Memory B cell (primary cell): ENCODE measurements around the gene SMCHD1.
"Not testable (repeated sequence)": the region's sequence is repeated elsewhere in the genome, so short reads cannot be mapped to it uniquely, and the experiment has no call there.

ENCODE experiments used
- ATAC-seq: fragments of 150-1000 bp; cut with Tn5 transposase; 2 replicates; pipeline ENCODE4 v1.10.0; 2021; ENCODE audit warnings: low read depth, mild to moderate bottlenecking, moderate library complexity
- DNase-seq, 2 donors: peaks; one replicate each; pipeline ENCODE4 v3.0.0; 2022; ENCODE audit warnings: low spot score in 2 of 2
- H3K27ac Mint-ChIP-seq: one replicate; pipeline ENCODE4 v1.8.0; 2022; ENCODE audit warnings: mild to moderate bottlenecking, moderate library complexity, mixed read lengths
- H3K27me3 Mint-ChIP-seq: one replicate; pipeline ENCODE4 v1.8.0; 2022; ENCODE audit warnings: mixed read lengths
- H3K36me3 Mint-ChIP-seq: one replicate; pipeline ENCODE4 v1.8.0; 2022; ENCODE audit warnings: mild to moderate bottlenecking, mixed read lengths
- H3K4me1 Mint-ChIP-seq: one replicate; pipeline ENCODE4 v1.8.0; 2022; ENCODE audit warnings: mixed read lengths
- H3K4me3 Mint-ChIP-seq: one replicate; pipeline ENCODE4 v1.8.0; 2022; ENCODE audit warnings: mild to moderate bottlenecking, moderate library complexity, mixed read lengths
- H3K9me3 Mint-ChIP-seq: one replicate; pipeline ENCODE4 v1.8.0; 2022; ENCODE audit warnings: mixed read lengths

SMCHD1 gene

GRCh38 chr18:2644535-2644934 is 11.0 kb upstream of the SMCHD1 start:
- no peak for ATAC-seq
- H3K9me3 Mint-ChIP-seq = peaks cover 1% of the 10 kb centered on the region

DNA sequence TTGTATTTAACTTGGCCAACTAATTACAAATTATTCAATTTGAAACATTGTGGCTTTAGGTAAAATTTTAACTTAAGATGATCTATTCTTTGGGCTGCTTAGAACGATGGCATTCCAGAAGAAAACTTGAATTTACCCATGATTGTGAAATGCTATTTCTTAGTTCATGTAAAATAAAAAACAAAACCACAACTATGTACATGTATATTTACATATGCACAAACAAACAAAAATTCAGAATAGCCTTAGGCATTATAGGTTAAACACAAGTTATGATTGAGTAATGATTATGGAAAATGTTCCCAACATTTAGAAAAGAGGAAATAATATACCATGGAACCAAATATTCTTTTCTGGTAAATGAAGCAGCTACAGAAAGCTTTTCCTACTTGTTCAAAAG is 3.5 kb upstream of the SMCHD1 start:
- peaks cover 7% of the 10 kb centered on the region for H3K4me1 Mint-ChIP-seq
- no peak overlapping the region for H3K27ac Mint-ChIP-seq
- H3K27me3 Mint-ChIP-seq = no peaks in the 10 kb centered on the region
- H3K9me3 Mint-ChIP-seq = no peaks in the 10 kb centered on the region
- peaks cover 2% of the 10 kb centered on the region for H3K36me3 Mint-ChIP-seq
- ATAC-seq (no peak), DNase-seq (no peak)
- no peak overlapping the region for H3K4me3 Mint-ChIP-seq

More at GRCh38 chr18:2644535-2644934, 11.0 kb upstream of the SMCHD1 start:
- Mint-ChIP-seq H3K4me3 (no peak overlapping the region), H3K27ac (no peak overlapping the region), H3K27me3 (no peaks in the 10 kb centered on the region), H3K36me3 (no peaks in the 10 kb centered on the region), H3K4me1 (peaks cover 14% of the 10 kb centered on the region)
- no peak for DNase-seq

DNA sequence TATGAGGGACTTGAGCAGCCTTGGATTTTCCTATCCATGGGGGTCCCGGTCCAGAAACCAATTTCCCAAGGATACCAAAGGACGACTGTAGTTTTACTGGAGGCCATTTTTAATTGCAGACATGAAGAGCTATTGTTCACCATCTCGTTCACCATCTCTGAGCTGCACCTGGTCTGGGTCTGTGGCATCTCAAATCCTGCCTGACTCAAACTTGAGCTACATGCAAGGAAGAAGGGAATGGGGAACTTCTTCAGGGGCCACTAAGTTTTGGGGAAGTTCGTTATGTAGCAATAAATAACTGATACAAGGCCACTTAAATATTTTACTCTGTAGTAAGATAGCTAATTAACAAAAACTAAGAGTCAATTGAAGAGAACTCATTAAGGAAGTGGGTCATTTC is 2.1 kb upstream of the SMCHD1 start:
- Mint-ChIP-seq H3K9me3 (no peaks in the 10 kb centered on the region), H3K4me3 (peak overlapping the region; percentile 11), H3K4me1 (peaks cover 13% of the 10 kb centered on the region), H3K36me3 (peaks cover 10% of the 10 kb centered on the region), H3K27me3 (no peaks in the 10 kb centered on the region), H3K27ac (peak overlapping the region; percentile 99)
- no peak for DNase-seq
- ATAC-seq = no peak

DNA sequence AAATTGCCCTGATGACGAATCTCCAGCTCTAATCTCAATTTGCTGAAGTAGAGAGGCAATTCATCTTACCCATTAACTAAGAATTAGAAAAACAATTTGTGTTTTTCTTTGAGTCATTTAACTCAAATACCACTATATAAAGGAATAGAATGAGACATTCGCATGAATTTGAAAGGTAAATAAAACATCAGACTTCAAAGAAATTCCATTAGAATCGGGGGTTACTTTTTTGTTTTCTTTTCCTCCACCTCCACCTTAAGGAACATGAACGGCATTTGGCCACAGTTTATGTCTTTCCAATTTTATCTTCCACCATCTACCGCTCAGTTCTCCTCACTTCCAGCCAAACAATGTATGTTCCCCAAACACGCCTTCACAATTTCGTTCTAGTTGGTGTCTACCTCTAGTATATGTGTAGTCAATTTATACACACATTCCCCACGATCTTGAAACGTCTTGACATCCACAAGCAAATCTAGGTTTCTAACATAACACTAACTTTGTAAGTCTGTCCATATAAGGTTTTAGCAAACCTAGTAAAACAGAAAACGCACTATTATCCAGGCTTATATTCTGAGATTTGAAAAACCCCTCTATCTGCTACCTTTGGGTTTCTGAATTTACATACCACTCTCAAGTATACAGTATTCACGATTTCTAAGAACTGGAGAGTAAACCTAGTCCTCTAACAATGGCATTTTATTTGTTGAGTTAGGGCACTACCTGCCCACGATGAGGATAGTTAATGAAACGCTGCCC is 1.2 kb upstream of the SMCHD1 start:
- no peaks in the 10 kb centered on the region for H3K27me3 Mint-ChIP-seq
- H3K27ac Mint-ChIP-seq = peak overlapping the region; percentile 99
- peaks cover 10% of the 10 kb centered on the region for H3K36me3 Mint-ChIP-seq

GRCh38 chr18:2654928-2655177 is 673 bp upstream of the SMCHD1 start:
- DNase-seq = peak; percentile 87 to 90
- H3K27me3 Mint-ChIP-seq = no peaks in the 10 kb centered on the region
- peaks cover 10% of the 10 kb centered on the region for H3K36me3 Mint-ChIP-seq
- H3K4me3 Mint-ChIP-seq = peak overlapping the region; percentile 96
- H3K4me1 Mint-ChIP-seq = peaks cover 17% of the 10 kb centered on the region
- peak; percentile 58 for ATAC-seq
- peak overlapping the region; percentile 99 for H3K27ac Mint-ChIP-seq
- H3K9me3 Mint-ChIP-seq = no peaks in the 10 kb centered on the region

More for the DNA sequence above, 1.2 kb upstream of the SMCHD1 start:
- Mint-ChIP-seq H3K9me3 (no peaks in the 10 kb centered on the region), H3K4me1 (peaks cover 16% of the 10 kb centered on the region), H3K4me3 (peak overlapping the region; percentile 96)
- ATAC-seq (no peak), DNase-seq (no peak)

DNA sequence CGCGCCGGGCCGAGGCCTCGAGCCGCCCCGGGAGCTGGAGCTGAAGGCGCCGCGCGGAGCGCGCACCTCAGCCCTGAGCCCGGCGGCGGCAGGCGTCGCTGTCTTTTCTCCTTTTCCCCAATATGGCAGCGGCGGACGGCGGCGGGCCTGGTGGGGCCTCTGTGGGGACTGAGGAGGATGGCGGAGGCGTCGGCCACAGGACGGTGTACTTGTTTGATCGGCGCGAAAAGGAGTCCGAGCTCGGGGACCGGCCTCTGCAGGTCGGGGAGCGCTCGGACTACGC is 369 bp downstream of the SMCHD1 start:
- peak overlapping the region; percentile 99 for H3K27ac Mint-ChIP-seq
- ATAC-seq (no peak), DNase-seq (no peak)
- H3K36me3 Mint-ChIP-seq = peaks cover 12% of the 10 kb centered on the region
- H3K4me1 Mint-ChIP-seq = peaks cover 19% of the 10 kb centered on the region
- H3K27me3 Mint-ChIP-seq = no peaks in the 10 kb centered on the region
- H3K4me3 Mint-ChIP-seq = peak overlapping the region; percentile 96
- H3K9me3 Mint-ChIP-seq = peaks cover 2% of the 10 kb centered on the region

DNA sequence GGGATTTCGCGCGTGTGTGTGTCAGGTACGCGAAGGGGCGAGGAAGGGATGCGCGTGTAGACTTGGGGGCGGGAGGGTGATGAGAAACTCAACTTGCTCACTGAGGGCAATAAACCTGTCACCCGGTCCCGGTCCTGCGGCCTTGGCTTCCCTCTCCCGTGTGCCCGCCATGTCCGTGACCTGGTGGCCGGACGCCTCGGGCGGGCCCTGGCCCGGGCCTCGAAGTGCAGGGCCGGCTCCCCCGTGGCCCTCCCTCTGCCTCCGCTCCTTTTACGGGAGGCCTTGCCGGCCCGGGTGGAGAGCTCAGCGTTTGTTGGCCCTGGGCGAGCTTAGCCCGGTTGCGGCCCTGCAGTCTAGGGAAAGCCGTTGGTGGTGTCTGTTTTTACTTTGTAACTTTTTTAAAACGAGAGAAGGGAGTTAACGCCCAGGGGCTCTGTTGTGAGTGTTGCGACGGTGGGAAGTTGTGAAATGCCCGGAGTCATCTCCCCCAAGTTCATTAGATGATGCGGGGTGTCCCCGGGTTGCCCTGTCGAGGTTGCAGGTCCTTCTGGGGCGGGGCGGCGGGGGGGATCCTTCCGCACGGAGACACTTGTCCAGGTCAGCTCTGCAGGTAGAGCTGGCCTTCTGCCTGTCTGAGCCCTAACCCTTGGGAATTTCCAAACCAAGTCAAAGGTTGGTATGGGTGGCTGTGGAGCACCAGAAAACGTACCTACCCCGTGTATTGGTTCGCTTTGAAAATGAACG is 883 bp downstream of the SMCHD1 start:
- H3K4me1 Mint-ChIP-seq = peaks cover 21% of the 10 kb centered on the region

GRCh38 chr18:2656981-2657512 is 1.5 kb downstream of the SMCHD1 start:
- Mint-ChIP-seq H3K36me3 (peaks cover 15% of the 10 kb centered on the region), H3K27ac (peak overlapping the region; percentile 99), H3K27me3 (no peaks in the 10 kb centered on the region), H3K4me1 (peaks cover 23% of the 10 kb centered on the region), H3K9me3 (peaks cover 3% of the 10 kb centered on the region), H3K4me3 (peak overlapping the region; percentile 96)
- DNase-seq (no peak), ATAC-seq (no peak)

More for the DNA sequence above, 883 bp downstream of the SMCHD1 start:
- ATAC-seq (no peak), DNase-seq (peak; percentile 19 to 47)
- no peaks in the 10 kb centered on the region for H3K27me3 Mint-ChIP-seq
- H3K27ac Mint-ChIP-seq = peak overlapping the region; percentile 99
- peak overlapping the region; percentile 96 for H3K4me3 Mint-ChIP-seq
- H3K9me3 Mint-ChIP-seq = peaks cover 3% of the 10 kb centered on the region
- H3K36me3 Mint-ChIP-seq = peaks cover 15% of the 10 kb centered on the region

DNA sequence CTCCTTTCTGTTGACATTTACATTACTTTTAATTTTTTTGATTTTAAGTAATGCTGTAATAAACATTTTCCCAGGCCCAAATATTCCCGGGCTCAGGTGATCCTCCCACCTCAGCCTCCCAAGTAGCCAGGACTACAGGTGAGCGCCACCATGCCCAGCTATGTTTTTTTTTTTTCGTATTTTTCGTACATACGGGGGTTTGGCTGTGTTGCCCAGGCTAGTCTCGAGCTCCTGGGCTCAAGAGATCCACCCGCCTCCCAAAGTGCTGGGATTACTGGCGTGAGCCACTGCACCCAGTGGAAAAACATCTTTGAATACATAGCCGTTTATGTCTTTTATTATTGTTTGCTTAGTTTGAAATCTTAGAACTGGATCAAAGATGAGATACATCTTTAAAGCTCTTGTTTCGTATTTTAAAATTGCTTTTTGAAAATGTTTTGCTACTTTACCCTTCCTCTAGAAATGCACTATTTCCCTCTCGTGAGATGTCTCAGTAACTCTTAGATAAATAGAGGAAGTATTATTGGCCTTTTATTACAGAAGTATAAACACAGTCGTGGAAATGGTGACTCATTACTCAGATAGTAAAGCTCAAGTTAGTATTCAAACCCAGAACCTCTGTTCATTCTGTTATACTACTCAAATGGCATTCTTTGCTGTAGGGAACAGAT is 2.4 kb downstream of the SMCHD1 start:
- ATAC-seq = peak; percentile 14
- peaks cover 30% of the 10 kb centered on the region for H3K4me1 Mint-ChIP-seq
- no peaks in the 10 kb centered on the region for H3K27me3 Mint-ChIP-seq
- peaks cover 16% of the 10 kb centered on the region for H3K36me3 Mint-ChIP-seq
- peak overlapping the region; percentile 100 for H3K4me3 Mint-ChIP-seq
- peak overlapping the region; percentile 97 for H3K27ac Mint-ChIP-seq
- peaks cover 4% of the 10 kb centered on the region for H3K9me3 Mint-ChIP-seq
- peak in 1 of 2 donors; percentile 21 for DNase-seq

GRCh38 chr18:2660849-2661248 is 5.3 kb downstream of the SMCHD1 start:
- H3K4me1 Mint-ChIP-seq = peaks cover 46% of the 10 kb centered on the region
- H3K36me3 Mint-ChIP-seq = peaks cover 31% of the 10 kb centered on the region
- not testable (repeated sequence) for H3K27me3 Mint-ChIP-seq, DNase-seq, ATAC-seq, H3K9me3 Mint-ChIP-seq
- H3K27ac Mint-ChIP-seq = peak overlapping the region; percentile 74
- peak overlapping the region; percentile 55 for H3K4me3 Mint-ChIP-seq

GRCh38 chr18:2662288-2662687 is 6.8 kb downstream of the SMCHD1 start:
- DNase-seq, H3K9me3 Mint-ChIP-seq, H3K27me3 Mint-ChIP-seq, ATAC-seq, H3K27ac Mint-ChIP-seq: not testable (repeated sequence)
- peak overlapping the region; percentile 34 for H3K4me3 Mint-ChIP-seq
- peaks cover 31% of the 10 kb centered on the region for H3K36me3 Mint-ChIP-seq
- H3K4me1 Mint-ChIP-seq = peaks cover 50% of the 10 kb centered on the region

- H3K27ac Mint-ChIP-seq = peak overlapping the region; percentile 65
- peak; percentile 47 for ATAC-seq
- peaks cover 50% of the 10 kb centered on the region for H3K4me1 Mint-ChIP-seq
- H3K27me3 Mint-ChIP-seq = no peaks in the 10 kb centered on the region
- DNase-seq = no peak
- peak overlapping the region; percentile 76 for H3K4me3 Mint-ChIP-seq
- H3K36me3 Mint-ChIP-seq = peaks cover 28% of the 10 kb centered on the region
- H3K9me3 Mint-ChIP-seq = peaks cover 4% of the 10 kb centered on the region
Observed at GRCh38 chr18:2662990-2663389, 7.5 kb downstream of the SMCHD1 start.

DNA sequence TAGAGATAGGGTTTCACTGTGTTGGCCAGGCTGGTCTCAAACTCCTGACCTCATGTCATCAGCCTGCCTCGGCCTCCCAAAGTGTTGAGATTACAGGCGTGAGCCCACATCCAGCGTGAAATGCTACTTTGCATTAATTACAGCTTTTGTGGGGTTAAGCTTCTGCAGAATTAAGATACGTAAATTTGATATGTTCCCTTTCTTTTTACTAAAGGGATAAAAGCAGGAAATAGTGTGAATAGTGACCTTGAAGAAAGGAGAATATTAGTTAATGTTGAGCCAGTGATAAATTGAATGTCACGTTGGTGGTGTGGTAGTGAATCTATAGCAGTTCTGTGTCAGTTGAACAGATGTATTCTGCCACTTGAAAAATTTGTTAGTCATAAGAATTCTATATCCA is 16.9 kb downstream of the SMCHD1 start:
- H3K27ac Mint-ChIP-seq = peak overlapping the region; percentile 41
- H3K9me3 Mint-ChIP-seq = no peaks in the 10 kb centered on the region
- DNase-seq (no peak), ATAC-seq (no peak)
- peaks cover 16% of the 10 kb centered on the region for H3K4me1 Mint-ChIP-seq
- no peak overlapping the region for H3K4me3 Mint-ChIP-seq
- H3K36me3 Mint-ChIP-seq = peaks cover 49% of the 10 kb centered on the region
- no peaks in the 10 kb centered on the region for H3K27me3 Mint-ChIP-seq

- no peak for ATAC-seq
- Mint-ChIP-seq H3K36me3 (peaks cover 50% of the 10 kb centered on the region), H3K27ac (peak overlapping the region; percentile 41), H3K27me3 (no peaks in the 10 kb centered on the region), H3K9me3 (no peaks in the 10 kb centered on the region), H3K4me1 (peaks cover 16% of the 10 kb centered on the region), H3K4me3 (no peak overlapping the region)
- no peak for DNase-seq
Observed at GRCh38 chr18:2672872-2673271, 17.3 kb downstream of the SMCHD1 start.
